Panc1 (cell line): ENCODE measurements around the gene AKAP6. TPM values are rescaled to one million over a fixed set of nuclear protein-coding genes. Genes with fewer than 3 reads are reported as not detected.

Source experiments
- ATAC-seq: fragments of 200-7000 bp; cut with Tn5 transposase; 2 replicates; pipeline ENCODE4 v1.9.1; 2020; ENCODE audit warnings: mild to moderate bottlenecking, moderate library complexity
- BruUV-seq: library from RNA; stranded (reverse); fragments of 400-500 nt; replicated peaks from 2 replicates; lab custom pipeline; 2021; lab: Mats Ljungman, UMichigan
- CTCF ChIA-PET: fragments of 300-600 bp; sonication (Branson Sonifier 250); formaldehyde crosslinking; loops from one replicate; lab custom pipeline; 2022; ENCODE audit warnings: antibody characterized with exemption; lab: Charles Lee
- POLR2A ChIA-PET: fragments of 300-600 bp; sonication (Branson Sonifier 250); formaldehyde crosslinking; loops from one replicate; lab custom pipeline; 2022; ENCODE audit warnings: antibody characterized with exemption; lab: Charles Lee
- DNase-seq: peaks from one replicate; pipeline ENCODE4 v3.0.0-alpha.2; 2010; ENCODE audit warnings: low read depth, low spot score
- H3K27ac ChIP-seq: 2 replicates; pipeline ENCODE4 v1.5.1; 2011; ENCODE audit warnings: mild to moderate bottlenecking, low read length, inconsistent platforms
- H3K27me3 ChIP-seq: fragments of 200-500 bp; sonication (Bioruptor generic); 2 replicates; pipeline ENCODE4 v1.6.0; 2014; ENCODE audit warnings: low read length, inconsistent platforms; ENCODE audit not compliant: control insufficient read depth, insufficient read depth
- H3K36me3 ChIP-seq: fragments of 200-500 bp; sonication (Bioruptor generic); 2 replicates; pipeline ENCODE4 v1.5.1; 2014; ENCODE audit warnings: inconsistent platforms, mild to moderate bottlenecking, low read length, moderate library complexity; ENCODE audit not compliant: control insufficient read depth, insufficient read depth
- H3K4me1 ChIP-seq: 2 replicates; pipeline ENCODE4 v1.5.1; 2011; ENCODE audit warnings: inconsistent platforms, mild to moderate bottlenecking, low read length, moderate library complexity; ENCODE audit not compliant: control insufficient read depth, insufficient read depth
- H3K4me3 ChIP-seq, 2 experiments: 2 replicates each; pipeline ENCODE4 v1.5.1; 2011 to 2012; ENCODE audit warnings: low read depth in 2 of 2, low read length in 2 of 2, mild to moderate bottlenecking in 2 of 2, inconsistent platforms in 1 of 2, moderate library complexity in 1 of 2
- H3K9me3 ChIP-seq: fragments of 200-500 bp; sonication (Bioruptor generic); 2 replicates; pipeline ENCODE4 v1.5.1; 2014; ENCODE audit warnings: low read depth, mild to moderate bottlenecking, inconsistent platforms, low read length, moderate library complexity; ENCODE audit not compliant: control insufficient read depth, insufficient read depth
- CTCF ChIP-seq: fragments of 450-650 bp; IDR thresholded peaks from 2 replicates; pipeline ENCODE4 v1.5.1; 2017; ENCODE audit warnings: mild to moderate bottlenecking
- POLR2AphosphoS5 ChIP-seq: IDR thresholded peaks from 2 replicates; pipeline ENCODE4 v1.6.1; 2012; ENCODE audit warnings: mild to moderate bottlenecking, low read depth, low read length, moderate library complexity
- SIN3A ChIP-seq: IDR thresholded peaks from 2 replicates; pipeline ENCODE4 v1.6.1; 2012; ENCODE audit warnings: low read depth, mild to moderate bottlenecking, low read length, moderate library complexity, borderline replicate concordance; ENCODE audit not compliant: insufficient read depth
- TCF7L2 ChIP-seq: IDR thresholded peaks from 2 replicates; pipeline ENCODE4 v1.6.1; 2011; ENCODE audit warnings: mild to moderate bottlenecking, low read depth, low read length, inconsistent platforms
- in situ Hi-C: cut with HindIII; loops from 2 replicates; pipeline ENCODE4 v1.10.0; 2016; ENCODE audit warnings: low sequenced_read_pairs, low pct_unique_long_range_greater_than_20kb
- intact Hi-C: fragments of 100-400 bp; cut with micrococcal nuclease; formaldehyde crosslinking; loops from one replicate; pipeline ENCODE4 v1.10.0; 2022; ENCODE audit not compliant: unreplicated experiment
- total RNA-seq: library from RNA; stranded (reverse); gene quantifications from one replicate; pipeline ENCODE4 v1.2.1, GENCODE V29; 2021; ENCODE audit not compliant: unreplicated experiment
- TF ChIP-seq, protein P1 (sequence below), 2 experiments: IDR thresholded peaks; 2 replicates each; pipeline ENCODE4 v1.6.1; 2011 to 2012; ENCODE audit warnings: low read depth in 2 of 2, control low read depth in 1 of 2, low read length in 1 of 2, mild to moderate bottlenecking in 1 of 2, moderate library complexity in 1 of 2; ENCODE audit not compliant: insufficient read depth in 1 of 2

Gene AKAP6
- total RNA-seq, 1 experiment from 2014 or later: 0.82 TPM

GRCh38 chr14:32816588-32816987 lies 487.5 kb downstream of the AKAP6 start:
- Histone ChIP-seq H3K36me3 (no peaks in the 10 kb centered on the region), H3K4me3 (no peak overlapping the region), H3K27me3 (no peaks in the 10 kb centered on the region), H3K27ac (no peak overlapping the region), H3K4me1 (no peaks in the 10 kb centered on the region), H3K9me3 (no peaks in the 10 kb centered on the region)
- POLR2A ChIA-PET: no interaction called here
- TF ChIP-seq, protein P1, sequence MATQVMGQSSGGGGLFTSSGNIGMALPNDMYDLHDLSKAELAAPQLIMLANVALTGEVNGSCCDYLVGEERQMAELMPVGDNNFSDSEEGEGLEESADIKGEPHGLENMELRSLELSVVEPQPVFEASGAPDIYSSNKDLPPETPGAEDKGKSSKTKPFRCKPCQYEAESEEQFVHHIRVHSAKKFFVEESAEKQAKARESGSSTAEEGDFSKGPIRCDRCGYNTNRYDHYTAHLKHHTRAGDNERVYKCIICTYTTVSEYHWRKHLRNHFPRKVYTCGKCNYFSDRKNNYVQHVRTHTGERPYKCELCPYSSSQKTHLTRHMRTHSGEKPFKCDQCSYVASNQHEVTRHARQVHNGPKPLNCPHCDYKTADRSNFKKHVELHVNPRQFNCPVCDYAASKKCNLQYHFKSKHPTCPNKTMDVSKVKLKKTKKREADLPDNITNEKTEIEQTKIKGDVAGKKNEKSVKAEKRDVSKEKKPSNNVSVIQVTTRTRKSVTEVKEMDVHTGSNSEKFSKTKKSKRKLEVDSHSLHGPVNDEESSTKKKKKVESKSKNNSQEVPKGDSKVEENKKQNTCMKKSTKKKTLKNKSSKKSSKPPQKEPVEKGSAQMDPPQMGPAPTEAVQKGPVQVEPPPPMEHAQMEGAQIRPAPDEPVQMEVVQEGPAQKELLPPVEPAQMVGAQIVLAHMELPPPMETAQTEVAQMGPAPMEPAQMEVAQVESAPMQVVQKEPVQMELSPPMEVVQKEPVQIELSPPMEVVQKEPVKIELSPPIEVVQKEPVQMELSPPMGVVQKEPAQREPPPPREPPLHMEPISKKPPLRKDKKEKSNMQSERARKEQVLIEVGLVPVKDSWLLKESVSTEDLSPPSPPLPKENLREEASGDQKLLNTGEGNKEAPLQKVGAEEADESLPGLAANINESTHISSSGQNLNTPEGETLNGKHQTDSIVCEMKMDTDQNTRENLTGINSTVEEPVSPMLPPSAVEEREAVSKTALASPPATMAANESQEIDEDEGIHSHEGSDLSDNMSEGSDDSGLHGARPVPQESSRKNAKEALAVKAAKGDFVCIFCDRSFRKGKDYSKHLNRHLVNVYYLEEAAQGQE (IDR thresholded peaks at IDR 0.05; ENCODE audit: insufficient read depth in 1 of 2, low read depth in 2 of 2, low read length in 1 of 2): no peak
- TF ChIP-seq CTCF (no peak), SIN3A (no peak), TCF7L2 (no peak), POLR2AphosphoS5 (no peak)
- DNase-seq: no peak
- no TSS peak for BruUV-seq
- ATAC-seq: no peak
- intact Hi-C loops: no loop called here
- in situ Hi-C loops: no loop called here
- CTCF ChIA-PET: no interaction called here

DNA sequence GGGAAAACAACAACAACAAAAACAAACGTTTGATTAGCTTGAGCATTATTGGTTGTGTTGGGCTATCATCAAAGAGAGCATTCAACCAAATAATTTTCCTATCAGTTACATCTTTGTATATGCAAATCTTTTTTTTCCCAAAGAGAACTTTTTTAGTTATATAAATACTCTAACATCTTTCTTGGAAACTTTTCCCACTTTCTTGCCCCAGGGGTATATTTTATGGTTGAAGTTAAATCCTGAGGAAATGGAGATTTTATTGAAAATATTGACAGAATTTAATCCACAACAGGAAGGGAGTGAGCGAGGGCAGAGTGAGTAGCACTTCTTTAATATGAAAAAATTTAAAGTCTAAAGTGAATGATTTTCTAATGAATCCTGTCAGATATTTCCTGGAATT lies 488.7 kb downstream of the AKAP6 start:
- intact Hi-C loops: no loop called here
- in situ Hi-C loops: no loop called here
- CTCF ChIA-PET: no interaction called here

More for the DNA sequence above, 488.7 kb downstream of the AKAP6 start:
- no peak for DNase-seq
- no peak for ATAC-seq
- Histone ChIP-seq H3K4me1 (no peaks in the 10 kb centered on the region), H3K9me3 (no peaks in the 10 kb centered on the region), H3K27me3 (no peaks in the 10 kb centered on the region), H3K36me3 (no peaks in the 10 kb centered on the region), H3K27ac (no peak overlapping the region), H3K4me3 (no peak overlapping the region)
- POLR2A ChIA-PET: no interaction called here
- TF ChIP-seq TCF7L2 (no peak), POLR2AphosphoS5 (no peak), SIN3A (no peak), CTCF (no peak)
- TF ChIP-seq, protein P1 (IDR thresholded peaks at IDR 0.05; ENCODE audit: insufficient read depth in 1 of 2, low read depth in 2 of 2, low read length in 1 of 2): no peak
- BruUV-seq: no TSS peak
